GM12891 (cell line): ENCODE results near the gene TMEM184C.

ENCODE experiments used
- PAX5 ChIP-seq: IDR thresholded peaks from 2 replicates; pipeline ENCODE4 v1.6.1; 2011; ENCODE audit warnings: low read length, moderate library complexity, mild to moderate bottlenecking; ENCODE audit not compliant: insufficient read depth, severe bottlenecking
- POLR2A ChIP-seq: IDR thresholded peaks from 2 replicates; pipeline ENCODE4 v1.6.1; 2011; ENCODE audit warnings: low read depth, low read length, control low read depth
- TAF1 ChIP-seq: IDR thresholded peaks from 2 replicates; pipeline ENCODE4 v1.6.1; 2011; ENCODE audit warnings: low read depth, low read length, control low read depth

DNA sequence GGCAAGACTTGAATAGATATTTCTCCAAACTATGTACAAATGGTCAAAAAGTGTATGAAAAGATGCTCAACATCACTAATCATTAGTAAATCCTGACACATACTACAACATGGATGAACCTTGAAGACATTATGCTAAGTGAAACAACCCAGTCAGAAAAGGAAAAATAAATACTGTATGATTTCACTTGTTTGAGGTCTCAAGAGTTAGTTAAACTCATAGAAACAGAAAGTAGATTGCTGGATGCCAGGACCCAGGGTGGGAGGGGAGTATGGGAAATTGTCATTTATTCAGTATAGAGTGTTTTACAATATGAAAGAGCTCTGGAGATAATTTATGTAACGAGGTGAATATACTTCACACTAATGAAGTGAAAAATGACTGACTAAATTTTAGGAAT lies 34.4 kb downstream of the TMEM184C start:
- no peak for TF ChIP-seq TAF1
- no peak for TF ChIP-seq PAX5
- no peak for TF ChIP-seq POLR2A
